ENCODE results near the gene MTMR10. TPM values are rescaled to one million over a fixed set of nuclear protein-coding genes. Genes with fewer than 3 reads are reported as not detected.

MTMR10 gene
- total and polyA plus RNA-seq, 4 donors: 9.5 to 52.7 (median 21.4) TPM

DNA sequence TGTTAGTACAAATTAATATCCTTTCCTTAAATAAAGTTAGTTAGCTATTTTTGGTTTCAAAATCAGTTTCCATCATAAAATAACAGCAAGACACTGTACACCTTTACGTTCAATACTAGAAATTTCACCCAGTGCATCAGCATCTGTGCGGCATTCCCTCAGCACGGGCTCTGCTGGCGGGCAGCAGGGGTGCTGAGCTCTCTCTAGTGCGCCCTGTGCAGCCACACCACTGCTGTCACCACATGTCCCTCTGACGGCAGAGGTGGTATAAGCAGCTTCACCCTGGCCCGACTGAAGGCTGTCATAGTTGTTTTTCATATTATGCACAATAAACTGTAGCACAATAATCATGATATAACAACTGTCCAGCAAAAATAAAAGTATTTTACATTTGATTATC, 52.3 kb downstream of the MTMR10 start:
- no peak overlapping the region for H3K27ac ChIP-seq (ENCODE audit: low read depth in 1 of 2, low read length in 1 of 2)
- TF ChIP-seq, protein P1, sequence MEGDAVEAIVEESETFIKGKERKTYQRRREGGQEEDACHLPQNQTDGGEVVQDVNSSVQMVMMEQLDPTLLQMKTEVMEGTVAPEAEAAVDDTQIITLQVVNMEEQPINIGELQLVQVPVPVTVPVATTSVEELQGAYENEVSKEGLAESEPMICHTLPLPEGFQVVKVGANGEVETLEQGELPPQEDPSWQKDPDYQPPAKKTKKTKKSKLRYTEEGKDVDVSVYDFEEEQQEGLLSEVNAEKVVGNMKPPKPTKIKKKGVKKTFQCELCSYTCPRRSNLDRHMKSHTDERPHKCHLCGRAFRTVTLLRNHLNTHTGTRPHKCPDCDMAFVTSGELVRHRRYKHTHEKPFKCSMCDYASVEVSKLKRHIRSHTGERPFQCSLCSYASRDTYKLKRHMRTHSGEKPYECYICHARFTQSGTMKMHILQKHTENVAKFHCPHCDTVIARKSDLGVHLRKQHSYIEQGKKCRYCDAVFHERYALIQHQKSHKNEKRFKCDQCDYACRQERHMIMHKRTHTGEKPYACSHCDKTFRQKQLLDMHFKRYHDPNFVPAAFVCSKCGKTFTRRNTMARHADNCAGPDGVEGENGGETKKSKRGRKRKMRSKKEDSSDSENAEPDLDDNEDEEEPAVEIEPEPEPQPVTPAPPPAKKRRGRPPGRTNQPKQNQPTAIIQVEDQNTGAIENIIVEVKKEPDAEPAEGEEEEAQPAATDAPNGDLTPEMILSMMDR (IDR thresholded peaks at IDR 0.05; ENCODE audit: control extremely low read depth, extremely low read depth): no peak
- no peaks in the 10 kb centered on the region for H3K4me1 ChIP-seq (ENCODE audit: control insufficient read depth in 5 of 5, insufficient read depth in 5 of 5, low read length in 5 of 5)
- DNase-seq (no peak), ATAC-seq (ENCODE audit: insufficient read depth, low FRiP score) (no peak)
- no peak overlapping the region for H3K9ac ChIP-seq (ENCODE audit: insufficient read depth in 1 of 2, low read length in 2 of 2)
- H3K4me3 ChIP-seq: no peak overlapping the region
- H3K36me3 ChIP-seq (ENCODE audit: control insufficient read depth in 4 of 4, insufficient read depth in 4 of 4, low read length in 4 of 4): peaks cover 31 to 36% (median 33%) of the 10 kb centered on the region in 4 donors
- no peaks in the 10 kb centered on the region for H3K9me3 ChIP-seq (ENCODE audit: control insufficient read depth in 4 of 4, insufficient read depth in 3 of 4, low read length in 3 of 4)
- 95 to 97% methylated on average over 7 of the region's 7 CpGs for WGBS, 2 donors
- no peaks in the 10 kb centered on the region for H3K27me3 ChIP-seq (ENCODE audit: control insufficient read depth in 3 of 3, insufficient read depth in 3 of 3, low read length in 2 of 3)

DNA sequence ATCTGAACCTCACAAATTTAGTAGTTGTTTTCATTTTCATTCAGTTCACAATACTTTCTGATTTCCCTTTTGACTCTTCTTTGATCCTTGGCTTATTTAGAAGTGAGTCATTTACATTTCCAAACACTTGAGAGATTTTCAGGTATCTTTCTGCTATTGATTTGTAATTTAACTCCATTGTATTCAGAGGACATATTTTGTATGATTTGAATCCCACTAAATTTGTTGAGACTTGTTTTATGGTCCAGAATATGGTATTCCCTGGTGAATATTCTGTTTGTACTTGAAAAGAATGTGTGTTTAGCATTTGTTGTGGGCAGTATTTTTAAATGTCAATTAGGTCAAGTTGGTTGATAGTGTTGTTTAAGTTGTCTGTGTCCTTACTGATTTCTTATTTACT, 58.1 kb downstream of the MTMR10 start:
- no peak for DNase-seq
- Histone ChIP-seq H3K9me3 (ENCODE audit: control insufficient read depth in 4 of 4, insufficient read depth in 3 of 4, low read length in 3 of 4) (no peaks in the 10 kb centered on the region), H3K36me3 (ENCODE audit: control insufficient read depth in 4 of 4, insufficient read depth in 4 of 4, low read length in 4 of 4) (peaks cover 16 to 33% (median 26%) of the 10 kb centered on the region in 4 donors), H3K9ac (ENCODE audit: insufficient read depth in 1 of 2, low read length in 2 of 2) (no peak overlapping the region), H3K27ac (ENCODE audit: low read depth in 1 of 2, low read length in 1 of 2) (no peak overlapping the region), H3K27me3 (ENCODE audit: control insufficient read depth in 3 of 3, insufficient read depth in 3 of 3, low read length in 2 of 3) (no peaks in the 10 kb centered on the region), H3K4me1 (ENCODE audit: control insufficient read depth in 5 of 5, insufficient read depth in 5 of 5, low read length in 5 of 5) (no peaks in the 10 kb centered on the region), H3K4me3 (no peak overlapping the region)
- TF ChIP-seq, protein P1 (IDR thresholded peaks at IDR 0.05; ENCODE audit: control extremely low read depth, extremely low read depth): no peak
- no peak for ATAC-seq (ENCODE audit: insufficient read depth, low FRiP score)

- Histone ChIP-seq H3K9me3 (ENCODE audit: control insufficient read depth in 4 of 4, insufficient read depth in 3 of 4, low read length in 3 of 4) (no peaks in the 10 kb centered on the region), H3K4me3 (no peak overlapping the region), H3K36me3 (ENCODE audit: control insufficient read depth in 4 of 4, insufficient read depth in 4 of 4, low read length in 4 of 4) (peaks cover 17 to 40% (median 33%) of the 10 kb centered on the region in 4 donors), H3K9ac (ENCODE audit: insufficient read depth in 1 of 2, low read length in 2 of 2) (no peak overlapping the region), H3K27ac (ENCODE audit: low read depth in 1 of 2, low read length in 1 of 2) (no peak overlapping the region), H3K27me3 (ENCODE audit: control insufficient read depth in 3 of 3, insufficient read depth in 3 of 3, low read length in 2 of 3) (no peaks in the 10 kb centered on the region), H3K4me1 (ENCODE audit: control insufficient read depth in 5 of 5, insufficient read depth in 5 of 5, low read length in 5 of 5) (no peaks in the 10 kb centered on the region)
- 93 to 97% methylated on average over 8 of the region's 8 CpGs for WGBS, 2 donors
- no peak for ATAC-seq (ENCODE audit: insufficient read depth, low FRiP score)
- TF ChIP-seq, protein P1 (IDR thresholded peaks at IDR 0.05; ENCODE audit: control extremely low read depth, extremely low read depth): no peak
- no peak for DNase-seq
These were observed 61.0 kb downstream of the MTMR10 start for GRCh38 chr15:30930422-30930821.

DNA sequence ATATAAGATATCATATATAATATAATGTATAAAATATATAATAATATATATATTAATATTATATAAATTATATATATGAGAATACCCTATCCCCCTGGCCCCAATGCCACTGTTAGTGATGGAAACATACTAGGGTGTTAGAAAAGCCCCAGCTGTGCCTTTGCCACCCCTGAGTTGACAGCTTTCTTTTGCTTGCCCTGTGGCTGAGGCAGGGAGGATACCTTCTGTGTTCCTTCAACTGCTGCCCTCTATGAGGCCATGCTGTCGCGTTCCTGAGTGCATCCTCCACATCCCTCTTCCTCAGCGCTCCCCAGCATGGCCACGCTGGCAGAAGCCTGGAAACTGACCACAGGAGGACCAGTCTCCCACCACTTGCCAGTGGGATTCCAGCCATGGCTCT, 61.4 kb downstream of the MTMR10 start:
- Histone ChIP-seq H3K36me3 (ENCODE audit: control insufficient read depth in 4 of 4, insufficient read depth in 4 of 4, low read length in 4 of 4) (peaks cover 19 to 43% (median 34%) of the 10 kb centered on the region in 4 donors), H3K27ac (ENCODE audit: low read depth in 1 of 2, low read length in 1 of 2) (no peak overlapping the region), H3K27me3 (ENCODE audit: control insufficient read depth in 3 of 3, insufficient read depth in 3 of 3, low read length in 2 of 3) (no peaks in the 10 kb centered on the region), H3K4me3 (no peak overlapping the region), H3K4me1 (ENCODE audit: control insufficient read depth in 5 of 5, insufficient read depth in 5 of 5, low read length in 5 of 5) (no peaks in the 10 kb centered on the region), H3K9ac (ENCODE audit: insufficient read depth in 1 of 2, low read length in 2 of 2) (no peak overlapping the region), H3K9me3 (ENCODE audit: control insufficient read depth in 4 of 4, insufficient read depth in 3 of 4, low read length in 3 of 4) (no peaks in the 10 kb centered on the region)
- DNase-seq (no peak), ATAC-seq (ENCODE audit: insufficient read depth, low FRiP score) (no peak)
- TF ChIP-seq, protein P1 (IDR thresholded peaks at IDR 0.05; ENCODE audit: control extremely low read depth, extremely low read depth): no peak
- 95 to 96% methylated on average over 4 of the region's 4 CpGs for WGBS, 2 donors
